Caki2 (cell line): ENCODE data around the gene SYT9. TPM values are rescaled to one million over a fixed set of nuclear protein-coding genes. Genes with fewer than 3 reads are reported as not detected.
"Not testable (repeated sequence)": the region's sequence is repeated elsewhere in the genome, so short reads cannot be mapped to it uniquely, and the experiment has no call there.

Experiments used
- DNase-seq: peaks from one replicate; pipeline ENCODE4 v3.0.0-alpha.2; 2015; ENCODE audit warnings: low read depth
- in situ Hi-C: cut with HindIII; loops from 2 replicates; pipeline ENCODE4 v1.10.0; 2016; ENCODE audit warnings: low sequenced_read_pairs, low pct_unique_long_range_greater_than_20kb, mixed read lengths
- total RNA-seq: library from RNA; depleted of rRNA; stranded (reverse); fragments of >200 nt; shearing (Covaris generic); gene quantifications from 2 replicates; pipeline ENCODE4 v1.2.3, GENCODE V29; 2014; ENCODE audit warnings: low replicate concordance

SYT9 gene
- total RNA-seq, 1 experiment from 2014 or later = not detected

- in situ Hi-C loops = no loop called here
- no peak for DNase-seq
Observed at GRCh38 chr11:7319501-7319900, 67.8 kb downstream of the SYT9 start.

- DNase-seq = no peak
- in situ Hi-C loops = no loop called here
Observed at GRCh38 chr11:7320306-7320705, 68.6 kb downstream of the SYT9 start.

GRCh38 chr11:7321473-7322450 lies 70.1 kb downstream of the SYT9 start:
- no peak for DNase-seq
- in situ Hi-C loops = no loop called here

- no peak for DNase-seq
- in situ Hi-C loops = no loop called here
Observed at GRCh38 chr11:7332451-7332850, 80.7 kb downstream of the SYT9 start.

- DNase-seq = no peak
- in situ Hi-C loops = no loop called here
Observed at GRCh38 chr11:7332962-7333361, 81.3 kb downstream of the SYT9 start.

GRCh38 chr11:7335442-7335841 lies 83.7 kb downstream of the SYT9 start:
- in situ Hi-C loops, DNase-seq: not testable (repeated sequence)

- DNase-seq = no peak
- in situ Hi-C loops = no loop called here
Observed at GRCh38 chr11:7341551-7341950, 89.8 kb downstream of the SYT9 start.

GRCh38 chr11:7347611-7348431 lies 96.1 kb downstream of the SYT9 start:
- in situ Hi-C loops = no loop called here
- DNase-seq = no peak

- in situ Hi-C loops = no loop called here
- DNase-seq = no peak
Observed at GRCh38 chr11:7348432-7349304, 97.0 kb downstream of the SYT9 start.

- DNase-seq = no peak
- in situ Hi-C loops = no loop called here
Observed at GRCh38 chr11:7351228-7351627, 99.5 kb downstream of the SYT9 start.

- in situ Hi-C loops = no loop called here
- DNase-seq = no peak
Observed at GRCh38 chr11:7353100-7353499, 101.4 kb downstream of the SYT9 start.

- in situ Hi-C loops = no loop called here
- DNase-seq = no peak
Observed at GRCh38 chr11:7364660-7365059, 113.0 kb downstream of the SYT9 start.

GRCh38 chr11:7367803-7368202 lies 116.1 kb downstream of the SYT9 start:
- in situ Hi-C loops = no loop called here

GRCh38 chr11:7376386-7376785 lies 124.7 kb downstream of the SYT9 start:
- DNase-seq = no peak
- in situ Hi-C loops = no loop called here

More at GRCh38 chr11:7367803-7368202, 116.1 kb downstream of the SYT9 start:
- no peak for DNase-seq

GRCh38 chr11:7381937-7382336 lies 130.2 kb downstream of the SYT9 start:
- in situ Hi-C loops = no loop called here
- DNase-seq = no peak

- no peak for DNase-seq
- in situ Hi-C loops = no loop called here
Observed at GRCh38 chr11:7383406-7383805, 131.7 kb downstream of the SYT9 start.

GRCh38 chr11:7384691-7385090 lies 133.0 kb downstream of the SYT9 start:
- no peak for DNase-seq
- in situ Hi-C loops = no loop called here

GRCh38 chr11:7385532-7385931 lies 133.8 kb downstream of the SYT9 start:
- in situ Hi-C loops = no loop called here
- DNase-seq = no peak
